ENCODE data around the gene CTSD. TPM values are rescaled to one million over a fixed set of nuclear protein-coding genes. Genes with fewer than 3 reads are reported as not detected.
A peak's percentile ranks its signal among the peaks of the same experiment; 100 is the strongest.

The CTSD gene
- total RNA-seq, 1 experiment from 2014 or later: 888 TPM

- DNase-seq (ENCODE audit: low spot score): no peak
These were observed 18.6 kb downstream of the CTSD start for GRCh38 chr11:1744891-1745700.

GRCh38 chr11:1744137-1744886 lies 19.4 kb downstream of the CTSD start:
- no peak for DNase-seq (ENCODE audit: low spot score)

- DNase-seq (ENCODE audit: low spot score): no peak
These were observed 20.1 kb downstream of the CTSD start for GRCh38 chr11:1743585-1744136.

GRCh38 chr11:1742869-1743584 lies 20.7 kb downstream of the CTSD start:
- no peak for DNase-seq (ENCODE audit: low spot score)

GRCh38 chr11:1742371-1742770 lies 21.4 kb downstream of the CTSD start:
- DNase-seq (ENCODE audit: low spot score): no peak

- no peak for DNase-seq (ENCODE audit: low spot score)
These were observed 22.0 kb downstream of the CTSD start for GRCh38 chr11:1741741-1742140.

GRCh38 chr11:1740786-1741530 lies 22.8 kb downstream of the CTSD start:
- no peak for DNase-seq (ENCODE audit: low spot score)

- no peak for DNase-seq (ENCODE audit: low spot score)
These were observed 24.2 kb downstream of the CTSD start for GRCh38 chr11:1739576-1739975.

- DNase-seq (ENCODE audit: low spot score): no peak
These were observed 25.3 kb downstream of the CTSD start for GRCh38 chr11:1738380-1738779.

GRCh38 chr11:1737080-1737757 lies 26.5 kb downstream of the CTSD start:
- no peak for DNase-seq (ENCODE audit: low spot score)

- peak; percentile 41 for DNase-seq (ENCODE audit: low spot score)
These were observed 27.2 kb downstream of the CTSD start for GRCh38 chr11:1736447-1736992.

GRCh38 chr11:1735271-1735670 lies 28.5 kb downstream of the CTSD start:
- DNase-seq (ENCODE audit: low spot score): no peak

GRCh38 chr11:1734641-1735081 lies 29.1 kb downstream of the CTSD start:
- DNase-seq (ENCODE audit: low spot score): no peak

- DNase-seq (ENCODE audit: low spot score): no peak
These were observed 29.7 kb downstream of the CTSD start for GRCh38 chr11:1733716-1734640.

GRCh38 chr11:1733009-1733715 lies 30.6 kb downstream of the CTSD start:
- no peak for DNase-seq (ENCODE audit: low spot score)

GRCh38 chr11:1732418-1733008 lies 31.2 kb downstream of the CTSD start:
- DNase-seq (ENCODE audit: low spot score): no peak

- DNase-seq (ENCODE audit: low spot score): no peak
These were observed 32.2 kb downstream of the CTSD start for GRCh38 chr11:1731451-1732059.

All from A172 (cell line).